Thoracic aorta (tissue), 2 donors: ENCODE measurements around the gene XXYLT1. TPM values are rescaled to one million over a fixed set of nuclear protein-coding genes. Genes with fewer than 3 reads are reported as not detected.

ENCODE experiments used
- ATAC-seq: fragments of 150-250 bp; one replicate; pipeline ENCODE4 v1.8.0; 2017; ENCODE audit warnings: low read depth; ENCODE audit not compliant: insufficient number of reproducible peaks, low FRiP score
- DNase-seq: peaks from one replicate; pipeline ENCODE4 v3.0.0-alpha.2; 2020; ENCODE audit warnings: low spot score
- H3K27ac ChIP-seq, 2 donors: fragments of 200-600 bp; sonication (generic); 1 replicate in 1 of 2; 2 replicates in 1 of 2; pipeline ENCODE4 v1.5.1; 2016; ENCODE audit warnings: mild to moderate bottlenecking in 2 of 2, moderate library complexity in 2 of 2
- H3K27me3 ChIP-seq: fragments of 200-600 bp; sonication (generic); replicated peaks from 2 replicates; pipeline ENCODE4 v1.6.0; 2016; ENCODE audit warnings: mild to moderate bottlenecking; ENCODE audit not compliant: insufficient read depth
- H3K36me3 ChIP-seq: fragments of 200-600 bp; sonication (generic); one replicate; pipeline ENCODE4 v1.5.1; 2016
- H3K4me1 ChIP-seq, 2 donors: fragments of 200-600 bp; sonication (generic); 1 replicate in 1 of 2; 2 replicates in 1 of 2; pipeline versions ENCODE4 v1.5.1 to v1.6.0; 2016; ENCODE audit warnings: low read depth in 2 of 2, mild to moderate bottlenecking in 1 of 2; ENCODE audit not compliant: control insufficient read depth in 1 of 2
- H3K4me3 ChIP-seq: fragments of 200-600 bp; sonication (generic); 2 replicates; pipeline ENCODE4 v1.5.1; 2016; ENCODE audit warnings: mild to moderate bottlenecking
- H3K9me3 ChIP-seq: fragments of 200-600 bp; sonication (generic); 2 replicates; pipeline ENCODE4 v1.5.1; 2016
- CTCF ChIP-seq: fragments of 200-600 bp; sonication (generic); IDR thresholded peaks from one replicate; pipeline ENCODE4 v1.5.1; 2019; ENCODE audit warnings: antibody characterized with exemption
- total RNA-seq, 2 donors: library from RNA; depleted of rRNA; stranded (reverse); fragments of >200 nt; gene quantifications; one replicate each; pipeline versions ENCODE4 v1.1.0 to v1.2.3, GENCODE V29; 2016

Gene XXYLT1
- total RNA-seq, 2 donors from 2014 or later, result 17.7 to 21.2 TPM

GRCh38 chr3:195163719-195164572, 107.0 kb downstream of the XXYLT1 start:
- H3K36me3 ChIP-seq, result no peaks in the 10 kb centered on the region
- no peak overlapping the region for H3K4me3 ChIP-seq
- peaks cover 0 to 10% of the 10 kb centered on the region in 2 donors for H3K4me1 ChIP-seq
- no peak for TF ChIP-seq CTCF
- no peak for DNase-seq
- no peaks in the 10 kb centered on the region for H3K27me3 ChIP-seq
- no peak for ATAC-seq
- no peak overlapping the region for H3K27ac ChIP-seq
- no peaks in the 10 kb centered on the region for H3K9me3 ChIP-seq

- no peak for ATAC-seq
- no peak for TF ChIP-seq CTCF
- DNase-seq, result no peak
- Histone ChIP-seq H3K4me1 (peaks cover 0 to 10% of the 10 kb centered on the region in 2 donors), H3K9me3 (no peaks in the 10 kb centered on the region), H3K27me3 (no peaks in the 10 kb centered on the region), H3K27ac (no peak overlapping the region), H3K36me3 (no peaks in the 10 kb centered on the region), H3K4me3 (no peak overlapping the region)
These were observed 108.1 kb downstream of the XXYLT1 start for GRCh38 chr3:195162816-195163215.

GRCh38 chr3:195162033-195162669, 108.8 kb downstream of the XXYLT1 start:
- peaks cover 0 to 10% of the 10 kb centered on the region in 2 donors for H3K4me1 ChIP-seq
- DNase-seq (no peak), ATAC-seq (no peak)
- H3K9me3 ChIP-seq, result no peaks in the 10 kb centered on the region
- H3K27ac ChIP-seq, result peak overlapping the region in 1 of 2 donors; percentile 34
- no peak for TF ChIP-seq CTCF
- no peaks in the 10 kb centered on the region for H3K36me3 ChIP-seq
- H3K4me3 ChIP-seq, result no peak overlapping the region
- H3K27me3 ChIP-seq, result no peaks in the 10 kb centered on the region

GRCh38 chr3:195160908-195161434, 110.0 kb downstream of the XXYLT1 start:
- DNase-seq (no peak), ATAC-seq (no peak)
- Histone ChIP-seq H3K4me3 (no peak overlapping the region), H3K27me3 (no peaks in the 10 kb centered on the region), H3K27ac (no peak overlapping the region), H3K9me3 (no peaks in the 10 kb centered on the region), H3K4me1 (peaks cover 0 to 10% of the 10 kb centered on the region in 2 donors), H3K36me3 (no peaks in the 10 kb centered on the region)
- no peak for TF ChIP-seq CTCF

GRCh38 chr3:195160257-195160898, 110.6 kb downstream of the XXYLT1 start:
- peaks cover 0 to 10% of the 10 kb centered on the region in 2 donors for H3K4me1 ChIP-seq
- DNase-seq, result no peak

More at GRCh38 chr3:195160257-195160898, 110.6 kb downstream of the XXYLT1 start:
- Histone ChIP-seq H3K4me3 (no peak overlapping the region), H3K9me3 (no peaks in the 10 kb centered on the region), H3K27ac (no peak overlapping the region), H3K36me3 (no peaks in the 10 kb centered on the region), H3K27me3 (no peaks in the 10 kb centered on the region)
- ATAC-seq, result no peak
- TF ChIP-seq CTCF, result no peak
